CD4-positive, alpha-beta T cell (primary cell): Measurements from ENCODE around the gene SVIL. TPM values are rescaled to one million over a fixed set of nuclear protein-coding genes. Genes with fewer than 3 reads are reported as not detected.

Experiments used
- ATAC-seq: fragments of 200-7000 bp; cut with Tn5 transposase; one replicate; pipeline ENCODE4 v1.10.0; 2022; ENCODE audit warnings: mild to moderate bottlenecking; ENCODE audit not compliant: poor library complexity
- CTCF ChIA-PET: fragments of 350-600 bp; sonication (Branson Sonifier 250); formaldehyde crosslinking; loops from one replicate; lab custom pipeline; 2021; ENCODE audit warnings: antibody characterized with exemption, inconsistent platforms; lab: Charles Lee
- POLR2A ChIA-PET: fragments of 350-600 bp; sonication (Branson Sonifier 250); formaldehyde crosslinking; loops from one replicate; lab custom pipeline; 2021; ENCODE audit warnings: antibody characterized with exemption, inconsistent platforms; lab: Charles Lee
- DNase-seq, 14 experiments: peaks; one replicate each; pipeline ENCODE4 v3.0.0-alpha.2; 2013 to 2020; ENCODE audit warnings: mixed read lengths in 2 of 14
- H3K27ac ChIP-seq, 2 donors: one replicate each; pipeline versions ENCODE4 v1.5.1 to v1.7.0; 2013; ENCODE audit warnings: low read length in 2 of 2, low read depth in 1 of 2, mild to moderate bottlenecking in 1 of 2
- H3K27me3 ChIP-seq, 2 experiments: 1 replicate in 1 of 2; 2 replicates in 1 of 2; pipeline versions ENCODE4 v1.6.1 to v1.7.0; 2013; ENCODE audit warnings: low read length in 2 of 2, control low read depth in 1 of 2, mild to moderate bottlenecking in 1 of 2, moderate library complexity in 1 of 2; ENCODE audit not compliant: insufficient read depth in 2 of 2, control insufficient read depth in 1 of 2
- H3K36me3 ChIP-seq: one replicate; pipeline ENCODE4 v1.6.1; 2013; ENCODE audit warnings: low read length, control low read depth; ENCODE audit not compliant: insufficient read depth
- H3K4me1 ChIP-seq: one replicate; pipeline ENCODE4 v1.6.1; 2013; ENCODE audit warnings: low read length, control low read depth; ENCODE audit not compliant: insufficient read depth
- H3K4me3 ChIP-seq: one replicate; pipeline ENCODE4 v1.5.1; 2013; ENCODE audit warnings: mild to moderate bottlenecking, low read length, moderate library complexity
- H3K9me3 ChIP-seq, 2 experiments: 1 replicate in 1 of 2; 2 replicates in 1 of 2; pipeline versions ENCODE4 v1.6.1 to v1.7.0; 2013; ENCODE audit warnings: low read length in 2 of 2, mild to moderate bottlenecking in 2 of 2, control low read depth in 1 of 2, moderate library complexity in 1 of 2; ENCODE audit not compliant: control insufficient read depth in 1 of 2, insufficient read depth in 1 of 2
- H3K27ac Mint-ChIP-seq: one replicate; pipeline ENCODE4 v1.8.0; 2020; ENCODE audit warnings: mixed read lengths
- H3K27me3 Mint-ChIP-seq: one replicate; pipeline ENCODE4 v1.8.0; 2021; ENCODE audit warnings: mixed read lengths
- H3K36me3 Mint-ChIP-seq: one replicate; pipeline ENCODE4 v1.8.0; 2021; ENCODE audit warnings: low read depth, mixed read lengths
- H3K4me1 Mint-ChIP-seq: one replicate; pipeline ENCODE4 v1.8.0; 2021; ENCODE audit warnings: low read depth, mixed read lengths
- H3K4me3 Mint-ChIP-seq: one replicate; pipeline ENCODE4 v1.8.0; 2020; ENCODE audit warnings: mild to moderate bottlenecking, mixed read lengths
- H3K9me3 Mint-ChIP-seq: one replicate; pipeline ENCODE4 v1.8.0; 2020; ENCODE audit warnings: mixed read lengths
- CTCF ChIP-seq: fragments of 200-600 bp; IDR thresholded peaks from one replicate; pipeline ENCODE4 v1.8.0; 2022; ENCODE audit warnings: antibody characterized with exemption, mild to moderate bottlenecking
- intact Hi-C, 2 experiments: fragments of 100-400 bp; cut with DNase I in 1 of 2; cut with micrococcal nuclease in 1 of 2; formaldehyde crosslinking; loops; one replicate each; pipeline versions ENCODE4 v1.15.1 to v1.9.0; 2023 to 2025; cut with DNase I, micrococcal nuclease
- total RNA-seq, 174 experiments: library from RNA in 2 of 174; stranded (reverse) in 2 of 174; gene quantifications; one replicate each; pipeline ENCODE4 v1.2.3 and lab custom pipeline; 2021 to 2026

SVIL gene
- total RNA-seq, 2 experiments from 2014 or later = 38.5 to 40.3 TPM

- H3K36me3 Mint-ChIP-seq = peaks cover 83% of the 10 kb centered on the region
- H3K9me3 Mint-ChIP-seq = no peaks in the 10 kb centered on the region
- H3K27me3 Mint-ChIP-seq = no peaks in the 10 kb centered on the region
- H3K27me3 ChIP-seq = no peaks in the 10 kb centered on the region
- H3K4me1 ChIP-seq = no peaks in the 10 kb centered on the region
- no peak for ATAC-seq
- peaks cover 0 to 9% of the 10 kb centered on the region in 2 experiments for H3K9me3 ChIP-seq
- H3K4me1 Mint-ChIP-seq = no peaks in the 10 kb centered on the region
- H3K36me3 ChIP-seq = peaks cover 37% of the 10 kb centered on the region
- DNase-seq = no peak
- intact Hi-C loops = no loop called here
- H3K27ac ChIP-seq = no peak overlapping the region
- no peak overlapping the region for H3K4me3 Mint-ChIP-seq
- H3K27ac Mint-ChIP-seq = no peak overlapping the region
- ChIA-PET POLR2A (no interaction called here), CTCF (no interaction called here)
- TF ChIP-seq CTCF = no peak
- H3K4me3 ChIP-seq = no peak overlapping the region
Observed at GRCh38 chr10:29473406-29474100, 161.2 kb downstream of the SVIL start.

- peaks cover 38% of the 10 kb centered on the region for H3K36me3 ChIP-seq
- CTCF ChIA-PET = no interaction called here
- POLR2A ChIA-PET = no interaction called here
- no peak overlapping the region for H3K27ac ChIP-seq
- Mint-ChIP-seq H3K36me3 (peaks cover 83% of the 10 kb centered on the region), H3K4me3 (no peak overlapping the region), H3K4me1 (no peaks in the 10 kb centered on the region), H3K27me3 (no peaks in the 10 kb centered on the region), H3K27ac (no peak overlapping the region), H3K9me3 (no peaks in the 10 kb centered on the region)
- ATAC-seq (no peak), DNase-seq (no peak)
- intact Hi-C loops = no loop called here
- no peak for TF ChIP-seq CTCF
- H3K27me3 ChIP-seq = no peaks in the 10 kb centered on the region
- H3K9me3 ChIP-seq = peaks cover 0 to 9% of the 10 kb centered on the region in 2 experiments
- H3K4me3 ChIP-seq = no peak overlapping the region
- H3K4me1 ChIP-seq = no peaks in the 10 kb centered on the region
Observed at GRCh38 chr10:29473087-29473356, 161.7 kb downstream of the SVIL start.

- H3K36me3 Mint-ChIP-seq = peaks cover 83% of the 10 kb centered on the region
- no peaks in the 10 kb centered on the region for H3K4me1 Mint-ChIP-seq
- DNase-seq = no peak
- POLR2A ChIA-PET = no interaction called here
- H3K27me3 ChIP-seq = no peaks in the 10 kb centered on the region
- CTCF ChIA-PET = no interaction called here
- no peaks in the 10 kb centered on the region for H3K27me3 Mint-ChIP-seq
- intact Hi-C loops = no loop called here
- TF ChIP-seq CTCF = no peak
- H3K9me3 Mint-ChIP-seq = no peaks in the 10 kb centered on the region
- no peaks in the 10 kb centered on the region for H3K4me1 ChIP-seq
- H3K9me3 ChIP-seq = peaks cover 0 to 9% of the 10 kb centered on the region in 2 experiments
- peaks cover 40% of the 10 kb centered on the region for H3K36me3 ChIP-seq
- H3K27ac Mint-ChIP-seq = no peak overlapping the region
- ATAC-seq = no peak
- no peak overlapping the region for H3K27ac ChIP-seq
- no peak overlapping the region for H3K4me3 Mint-ChIP-seq
- H3K4me3 ChIP-seq = no peak overlapping the region
Observed at GRCh38 chr10:29472301-29473086, 162.3 kb downstream of the SVIL start.
